T-helper 22 cell (primary cell): ENCODE results near the gene CHERP.

Source experiments
- DNase-seq: peaks from one replicate; pipeline ENCODE4 v3.0.0-alpha.2; 2020; ENCODE audit warnings: low read depth

Gene CHERP

GRCh38 chr19:16542045-16542909 is at the start of gene CHERP:
CHERP (minus strand) TSS chr19:16542437; CDS start chr19:16542378, 59 bp downstream.
- peak; percentile 92 for DNase-seq

GRCh38 chr19:16590876-16591802 is 48.9 kb upstream of the CHERP start:
- no peak for DNase-seq

GRCh38 chr19:16589917-16590316 is 47.7 kb upstream of the CHERP start:
- no peak for DNase-seq

- DNase-seq, result no peak
These were observed 46.8 kb upstream of the CHERP start for GRCh38 chr19:16588824-16589577.

GRCh38 chr19:16587833-16588823 is 45.9 kb upstream of the CHERP start:
- DNase-seq, result peak; percentile 72

- DNase-seq, result peak; percentile 72
These were observed 45.0 kb upstream of the CHERP start for GRCh38 chr19:16586991-16587832.

- DNase-seq, result no peak
These were observed 44.2 kb upstream of the CHERP start for GRCh38 chr19:16586477-16586871.

GRCh38 chr19:16585808-16586476 is 43.7 kb upstream of the CHERP start:
- DNase-seq, result peak; percentile 22

GRCh38 chr19:16585094-16585801 is 43.0 kb upstream of the CHERP start:
- DNase-seq, result no peak

GRCh38 chr19:16584248-16585093 is 42.2 kb upstream of the CHERP start:
- DNase-seq, result peak; percentile 98

GRCh38 chr19:16582486-16583261 is 40.4 kb upstream of the CHERP start:
- DNase-seq, result no peak

- no peak for DNase-seq
These were observed 39.7 kb upstream of the CHERP start for GRCh38 chr19:16581971-16582343.

GRCh38 chr19:16581145-16581970 is 39.1 kb upstream of the CHERP start:
- no peak for DNase-seq

- DNase-seq, result no peak
These were observed 37.1 kb upstream of the CHERP start for GRCh38 chr19:16579381-16579780.

- no peak for DNase-seq
These were observed 35.3 kb upstream of the CHERP start for GRCh38 chr19:16577531-16577985.
